ENCODE data around the gene PABPC1L.
A peak's percentile ranks its signal among the peaks of the same experiment; 100 is the strongest.
"Not testable (repeated sequence)": the region's sequence is repeated elsewhere in the genome, so short reads cannot be mapped to it uniquely, and the experiment has no call there.

PABPC1L gene

GRCh38 chr20:44909872-44910689 is at the start of gene PABPC1L:
PABPC1L (plus strand) TSS chr20:44910060; CDS start chr20:44910144, 84 bp downstream.
- DNase-seq (ENCODE audit: low read depth), result peak; percentile 75

GRCh38 chr20:44861531-44862006 is 48.3 kb upstream of the PABPC1L start:
- no peak for DNase-seq (ENCODE audit: low read depth)

DNA sequence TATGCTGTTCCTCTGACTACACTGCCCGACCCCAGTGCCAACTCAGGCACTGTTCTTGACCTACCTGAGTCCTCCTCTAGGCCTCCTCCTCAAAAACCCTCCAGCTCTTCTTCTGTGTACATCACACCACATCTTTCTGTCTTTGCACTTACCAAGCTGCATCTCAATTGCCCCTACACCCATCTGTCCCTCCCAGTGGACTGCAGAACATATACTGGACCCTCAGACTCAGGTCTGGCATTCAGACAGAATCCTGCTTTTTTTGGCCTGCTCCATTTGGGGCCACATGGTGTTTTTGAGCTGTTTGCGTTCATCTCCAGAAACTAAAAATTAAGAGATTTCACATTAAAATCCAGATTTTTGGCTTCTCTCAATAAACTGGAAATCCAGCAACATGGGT is 47.6 kb upstream of the PABPC1L start:
- DNase-seq (ENCODE audit: low read depth), result no peak

- not testable (repeated sequence) for DNase-seq (ENCODE audit: low read depth)
Observed at GRCh38 chr20:44863365-44864084, 46.3 kb upstream of the PABPC1L start.

DNA sequence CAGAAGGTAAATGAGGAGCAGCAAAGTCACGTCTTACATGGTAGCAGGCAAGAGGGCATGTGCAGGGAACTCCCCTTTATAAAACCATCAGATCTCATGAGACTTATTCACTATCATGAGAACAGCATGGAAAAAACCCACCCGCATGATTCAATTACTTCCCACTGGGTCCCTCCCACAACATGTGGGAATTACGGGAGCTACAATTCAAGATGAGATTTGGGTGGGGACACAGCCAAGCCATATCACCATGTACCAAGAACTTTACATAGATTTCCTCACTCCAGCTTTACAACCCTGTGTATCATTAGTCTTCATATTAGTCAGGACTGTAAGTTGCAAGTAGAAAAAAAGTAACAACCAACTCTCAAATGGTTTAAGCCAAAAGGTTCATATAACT is 45.4 kb upstream of the PABPC1L start:
- DNase-seq (ENCODE audit: low read depth), result not testable (repeated sequence)

- DNase-seq (ENCODE audit: low read depth), result no peak
Observed at GRCh38 chr20:44866703-44867335, 43.0 kb upstream of the PABPC1L start.

GRCh38 chr20:44869471-44869870 is 40.4 kb upstream of the PABPC1L start:
- no peak for DNase-seq (ENCODE audit: low read depth)

- not testable (repeated sequence) for DNase-seq (ENCODE audit: low read depth)
Observed at GRCh38 chr20:44882360-44882759, 27.5 kb upstream of the PABPC1L start.

DNA sequence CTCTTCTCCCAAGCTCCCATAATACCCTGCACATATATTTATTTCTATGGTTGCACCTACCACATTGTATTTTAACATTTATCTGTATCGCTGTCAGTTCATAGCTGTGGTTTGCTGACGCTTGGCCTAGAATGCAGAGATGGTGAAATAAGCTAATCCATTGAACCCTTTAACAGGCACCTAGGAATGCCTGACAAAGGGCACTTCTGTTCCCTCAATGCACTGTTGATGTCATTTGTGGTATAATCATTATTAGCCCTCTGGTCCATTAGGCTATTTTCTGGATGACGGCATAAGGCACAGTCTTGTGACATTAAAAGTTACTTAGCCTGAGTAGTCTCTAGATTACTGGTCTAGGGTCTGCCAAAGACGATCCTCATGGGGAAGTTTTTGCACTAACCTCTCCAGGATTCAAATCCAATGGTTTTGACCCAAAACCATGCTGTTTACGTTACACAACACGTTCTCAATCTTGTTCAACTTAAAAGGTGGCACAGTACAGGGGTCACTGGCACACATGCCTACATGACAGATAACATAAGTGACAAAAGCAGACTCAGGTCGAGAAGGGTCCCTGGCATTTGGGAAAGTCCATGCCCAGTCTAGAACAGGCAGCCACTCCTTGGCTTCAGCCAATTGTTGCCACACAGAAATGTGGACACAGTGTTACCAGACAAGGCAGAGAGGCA is 26.5 kb upstream of the PABPC1L start:
- no peak for DNase-seq (ENCODE audit: low read depth)

DNA sequence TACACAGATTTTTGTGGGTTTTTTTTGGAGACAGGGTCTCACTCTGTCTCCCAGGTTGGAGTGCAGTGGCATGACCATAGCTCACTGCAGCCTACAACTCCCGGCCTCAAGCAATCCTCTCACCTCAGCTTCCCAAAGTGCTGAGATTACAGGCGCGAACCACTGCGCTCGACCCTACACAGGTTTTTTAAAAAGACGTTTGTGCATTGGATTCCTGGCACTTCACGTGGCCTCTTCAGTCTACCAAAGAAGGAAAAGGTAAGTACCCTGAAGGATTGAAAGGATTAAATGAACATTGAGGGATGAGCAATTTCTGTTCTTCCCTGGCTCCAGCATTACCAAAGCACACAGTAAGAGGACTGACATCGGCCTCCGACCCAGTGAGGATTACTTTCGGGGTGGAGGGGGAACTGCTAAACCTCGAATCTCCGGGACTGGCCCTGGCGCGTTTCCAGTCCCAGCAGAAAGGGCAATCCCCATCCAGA is 24.9 kb upstream of the PABPC1L start:
- DNase-seq (ENCODE audit: low read depth), result no peak

DNA sequence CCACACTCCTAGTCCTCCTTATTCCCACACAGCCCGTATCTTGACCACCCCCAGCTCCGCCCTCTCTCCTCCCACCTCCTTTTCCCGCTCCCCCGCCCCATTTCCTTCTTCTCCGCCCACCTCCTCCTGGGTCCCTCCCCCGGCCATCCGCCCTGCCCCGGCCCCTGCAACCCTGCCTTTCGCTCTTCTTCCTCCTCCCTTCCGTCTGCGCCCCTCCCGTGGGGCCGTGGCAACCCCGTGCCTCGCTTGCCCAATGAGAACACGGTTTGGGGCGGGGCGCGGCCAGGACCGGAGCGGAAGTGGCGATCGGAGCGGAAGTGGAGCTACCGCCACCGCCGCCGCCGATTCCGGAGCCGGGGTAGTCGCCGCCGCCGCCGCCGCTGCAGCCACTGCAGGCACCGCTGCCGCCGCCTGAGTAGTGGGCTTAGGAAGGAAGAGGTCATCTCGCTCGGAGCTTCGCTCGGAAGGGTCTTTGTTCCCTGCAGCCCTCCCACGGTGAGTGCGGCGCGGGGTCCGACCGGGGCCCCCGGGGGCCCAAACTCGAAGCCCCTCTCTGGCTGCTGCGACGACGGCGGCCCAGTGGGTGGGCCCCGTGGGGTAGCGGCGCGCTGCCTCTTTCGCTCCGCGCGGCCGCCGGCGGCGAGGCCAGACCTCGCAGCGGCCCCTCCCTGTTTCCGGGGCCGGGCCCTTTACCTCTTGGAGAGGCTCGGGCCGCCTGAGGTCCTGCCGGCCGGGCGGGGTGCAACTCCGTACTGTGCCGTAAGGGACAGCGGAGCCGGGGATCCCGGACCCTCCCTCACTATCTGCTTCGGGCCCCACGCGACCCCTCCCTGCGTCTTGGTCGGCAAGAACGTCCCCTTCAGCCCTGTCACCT is 24.2 kb upstream of the PABPC1L start, which contains the start of gene YWHAB:
YWHAB (plus strand) TSS at position 314 of the 874 bp plus-strand sequence. CDS start 15,829 bp downstream, outside the sequence.
- DNase-seq (ENCODE audit: low read depth), result peak; percentile 97

GRCh38 chr20:44886266-44886651 is 23.6 kb upstream of the PABPC1L start:
- DNase-seq (ENCODE audit: low read depth), result no peak

GRCh38 chr20:44886828-44887227 is 23.0 kb upstream of the PABPC1L start:
- DNase-seq (ENCODE audit: low read depth), result no peak

DNA sequence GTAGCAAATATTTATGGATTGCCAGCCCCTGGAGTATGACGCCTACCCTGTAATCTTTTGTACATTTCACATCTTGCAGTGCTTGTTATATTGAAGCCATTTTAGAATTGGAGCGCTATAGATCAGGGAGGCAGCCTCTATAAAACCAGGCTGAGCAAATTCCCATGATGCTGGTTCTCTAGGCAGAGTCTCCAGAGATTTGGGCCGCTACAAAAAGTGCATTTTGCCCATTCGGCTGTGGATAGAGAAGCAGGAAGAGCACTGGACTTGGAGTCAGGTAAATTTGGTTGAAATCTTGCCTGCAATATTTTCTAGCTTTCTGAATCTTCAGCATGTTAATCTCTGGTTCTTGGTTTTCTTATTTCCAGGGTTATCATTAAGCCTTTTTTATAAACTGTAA is 22.4 kb upstream of the PABPC1L start:
- DNase-seq (ENCODE audit: low read depth), result no peak

- DNase-seq (ENCODE audit: low read depth), result no peak
Observed at GRCh38 chr20:44888226-44889103, 21.4 kb upstream of the PABPC1L start.

DNA sequence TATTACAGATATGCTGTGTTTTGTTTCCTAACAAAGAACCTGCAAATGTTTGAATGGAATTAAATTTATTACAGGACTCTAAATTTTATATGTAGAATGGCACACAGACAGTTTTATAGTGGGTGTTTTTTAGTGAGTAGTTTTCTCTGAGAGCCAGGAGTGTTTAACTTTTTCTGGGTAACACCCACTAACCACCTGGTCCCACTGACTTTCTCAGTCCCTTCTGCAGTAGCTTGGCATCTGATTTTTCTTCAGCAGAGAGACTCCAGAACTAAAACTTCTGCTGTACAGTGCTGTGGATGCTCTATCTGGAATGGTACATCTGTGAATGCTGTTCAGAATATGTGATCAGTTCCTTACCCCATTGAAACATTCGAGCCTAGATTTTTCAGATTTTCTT is 18.0 kb upstream of the PABPC1L start:
- no peak for DNase-seq (ENCODE audit: low read depth)

DNA sequence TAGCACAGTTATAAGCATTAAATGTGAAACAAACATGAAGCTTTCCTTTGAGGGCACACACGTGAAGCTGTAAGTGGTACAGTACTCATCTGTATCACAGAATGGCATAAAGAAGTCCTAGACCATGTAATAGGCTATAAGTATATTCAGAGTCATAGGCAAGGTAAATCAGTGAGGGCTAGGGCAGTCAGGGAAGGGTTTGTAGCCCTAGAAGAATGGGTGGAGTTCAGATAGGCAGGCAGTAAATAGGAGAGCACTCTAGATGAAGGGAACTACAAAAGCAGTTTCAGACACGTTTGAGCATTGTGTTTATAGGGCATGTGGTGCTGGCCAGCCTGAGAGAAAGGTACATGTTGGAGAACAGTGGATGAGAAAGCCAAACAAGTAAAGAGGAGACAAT is 14.9 kb upstream of the PABPC1L start:
- DNase-seq (ENCODE audit: low read depth), result no peak

DNA sequence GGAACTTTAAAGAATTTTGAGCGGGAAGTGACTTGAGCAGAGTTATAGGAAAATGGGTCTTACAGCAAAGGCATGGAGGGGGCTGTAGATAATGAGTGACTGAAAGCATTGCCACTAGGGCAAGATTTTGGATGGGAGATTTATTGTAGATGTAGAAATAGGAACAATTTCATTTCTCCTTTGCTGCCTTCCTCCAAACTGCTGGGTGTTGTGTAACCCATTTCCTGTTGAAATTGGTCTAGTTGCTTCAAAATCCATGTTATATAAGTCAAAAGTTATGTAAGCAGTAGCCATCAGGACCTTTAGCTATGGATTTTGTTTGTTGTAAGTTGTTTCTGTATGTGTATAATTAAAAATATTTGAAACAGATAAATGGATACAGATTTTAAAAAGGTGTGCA is 13.3 kb upstream of the PABPC1L start:
- no peak for DNase-seq (ENCODE audit: low read depth)

- no peak for DNase-seq (ENCODE audit: low read depth)
Observed at GRCh38 chr20:44897133-44897532, 12.7 kb upstream of the PABPC1L start.
